Upper lobe of left lung (tissue), 6 donors: ENCODE data around the gene PLXNA4. TPM values are rescaled to one million over a fixed set of nuclear protein-coding genes. Genes with fewer than 3 reads are reported as not detected.

Experiments
- ATAC-seq, 2 donors: fragments of 200-7000 bp; cut with Tn5 transposase; one replicate each; pipeline ENCODE4 v1.9.1; 2022; ENCODE audit warnings: mild to moderate bottlenecking in 2 of 2, moderate library complexity in 2 of 2; ENCODE audit not compliant: low FRiP score in 2 of 2
- DNase-seq, 2 donors: peaks; one replicate each; pipeline ENCODE4 v3.0.0-alpha.2; 2019 to 2020
- H3K27ac ChIP-seq, 4 donors: fragments of 200-600 bp; sonication (generic); one replicate each; pipeline ENCODE4 v1.5.1; 2016 to 2019
- H3K27me3 ChIP-seq, 4 donors: fragments of 200-600 bp; sonication (generic); one replicate each; pipeline ENCODE4 v1.5.1; 2017 to 2019
- H3K36me3 ChIP-seq, 4 donors: fragments of 200-600 bp; sonication (generic); one replicate each; pipeline ENCODE4 v1.5.1; 2016 to 2019
- H3K4me1 ChIP-seq, 4 donors: fragments of 200-600 bp; sonication (generic); one replicate each; pipeline ENCODE4 v1.5.1; 2018 to 2019
- H3K4me3 ChIP-seq, 4 donors: fragments of 200-600 bp; sonication (generic); one replicate each; pipeline ENCODE4 v1.5.1; 2017 to 2019; ENCODE audit warnings: mild to moderate bottlenecking in 2 of 4, moderate library complexity in 1 of 4
- H3K9me3 ChIP-seq, 4 donors: fragments of 200-600 bp; sonication (generic); one replicate each; pipeline ENCODE4 v1.5.1; 2018 to 2019
- EP300 ChIP-seq, 4 donors: sonication (generic); formaldehyde crosslinking; IDR thresholded peaks; one replicate each; pipeline ENCODE4 v1.5.1; 2017; ENCODE audit warnings: antibody characterized with exemption in 4 of 4, control low read depth in 2 of 4
- POLR2A ChIP-seq, 4 donors: fragments of 450-650 bp; IDR thresholded peaks; one replicate each; pipeline ENCODE4 v1.5.1; 2016 to 2017; ENCODE audit warnings: antibody characterized with exemption in 4 of 4, mild to moderate bottlenecking in 2 of 4
- POLR2AphosphoS5 ChIP-seq, 2 donors: sonication (generic); formaldehyde crosslinking; IDR thresholded peaks; one replicate each; pipeline ENCODE4 v1.5.1; 2017; ENCODE audit warnings: antibody characterized with exemption in 2 of 2
- WGBS, 2 donors: methylation state at CpG; one replicate each; pipeline ENCODE4 v1.1.5; 2017 to 2018; 5-methylcytosine and 5-hydroxymethylcytosine counted together
- total RNA-seq, 6 donors: library from RNA; depleted of rRNA in 4 of 6; stranded (reverse); fragments of >200 nt in 4 of 6; gene quantifications; one replicate each; pipeline versions ENCODE4 v1.1.0 to v1.2.1, GENCODE V29; 2016 to 2021
- TF ChIP-seq, protein P1 (sequence below), 6 experiments: fragments of 450-650 bp in 4 of 6; fragments of 200-600 bp in 2 of 6; sonication (generic) in 2 of 6; IDR thresholded peaks; one replicate each; pipeline ENCODE4 v1.5.1; 2016 to 2019; ENCODE audit warnings: antibody characterized with exemption in 6 of 6
- donor health status: DM: no; HTN: no; CAD: no; lungs with moderate emphysema.
- donor health status: DM: no; HTN: yes; CAD: no; lungs with severe emphysema.

The PLXNA4 gene
- total RNA-seq, 6 donors from 2014 or later, result 1.1 to 5.9 (median 2.6) TPM

- H3K4me3 ChIP-seq, result no peak overlapping the region
- no peak for ATAC-seq
- no peaks in the 10 kb centered on the region for H3K27me3 ChIP-seq
- H3K9me3 ChIP-seq, result no peaks in the 10 kb centered on the region
- peaks cover 0 to 5% (median 3%) of the 10 kb centered on the region in 4 donors for H3K4me1 ChIP-seq
- WGBS, 2 donors, result 81 to 82% methylated on average over 3 of the region's 3 CpGs
- TF ChIP-seq, protein P1, sequence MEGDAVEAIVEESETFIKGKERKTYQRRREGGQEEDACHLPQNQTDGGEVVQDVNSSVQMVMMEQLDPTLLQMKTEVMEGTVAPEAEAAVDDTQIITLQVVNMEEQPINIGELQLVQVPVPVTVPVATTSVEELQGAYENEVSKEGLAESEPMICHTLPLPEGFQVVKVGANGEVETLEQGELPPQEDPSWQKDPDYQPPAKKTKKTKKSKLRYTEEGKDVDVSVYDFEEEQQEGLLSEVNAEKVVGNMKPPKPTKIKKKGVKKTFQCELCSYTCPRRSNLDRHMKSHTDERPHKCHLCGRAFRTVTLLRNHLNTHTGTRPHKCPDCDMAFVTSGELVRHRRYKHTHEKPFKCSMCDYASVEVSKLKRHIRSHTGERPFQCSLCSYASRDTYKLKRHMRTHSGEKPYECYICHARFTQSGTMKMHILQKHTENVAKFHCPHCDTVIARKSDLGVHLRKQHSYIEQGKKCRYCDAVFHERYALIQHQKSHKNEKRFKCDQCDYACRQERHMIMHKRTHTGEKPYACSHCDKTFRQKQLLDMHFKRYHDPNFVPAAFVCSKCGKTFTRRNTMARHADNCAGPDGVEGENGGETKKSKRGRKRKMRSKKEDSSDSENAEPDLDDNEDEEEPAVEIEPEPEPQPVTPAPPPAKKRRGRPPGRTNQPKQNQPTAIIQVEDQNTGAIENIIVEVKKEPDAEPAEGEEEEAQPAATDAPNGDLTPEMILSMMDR (IDR thresholded peaks at IDR 0.05), result no peak
- TF ChIP-seq EP300 (IDR thresholded peaks at IDR 0.05) (no peak), POLR2AphosphoS5 (IDR thresholded peaks at IDR 0.05) (no peak)
- H3K27ac ChIP-seq, result no peak overlapping the region
- no peaks in the 10 kb centered on the region for H3K36me3 ChIP-seq
- no peak for DNase-seq
Observed at GRCh38 chr7:132245539-132245938, 330.7 kb downstream of the PLXNA4 start.

DNA sequence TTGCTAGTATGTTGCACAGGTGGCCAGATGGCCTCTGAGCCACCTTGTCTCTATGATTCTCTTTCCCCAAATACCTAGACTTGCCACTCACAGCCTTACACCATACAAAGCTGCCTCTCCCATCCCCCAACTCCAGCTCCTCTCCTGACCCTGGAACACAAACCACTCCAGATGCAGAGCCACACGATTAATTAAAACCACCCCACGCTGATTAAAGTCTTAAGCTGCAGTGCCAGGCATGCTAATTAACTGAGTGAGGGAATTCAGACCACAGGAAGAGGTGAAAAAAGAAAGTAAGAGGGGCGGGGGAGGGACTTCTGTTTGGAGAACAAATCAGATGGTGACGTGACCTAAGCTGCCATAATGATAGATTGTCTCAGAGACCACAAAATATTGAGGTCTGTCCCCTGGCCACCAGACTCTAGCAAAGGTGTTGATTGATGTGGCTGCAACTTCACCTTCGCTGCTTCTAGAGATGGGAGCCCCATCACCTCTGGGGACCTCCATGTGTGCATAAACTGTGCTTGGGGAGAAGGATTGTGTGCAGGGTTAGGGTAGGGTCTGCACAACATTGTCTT lies 331.3 kb downstream of the PLXNA4 start:
- Histone ChIP-seq H3K4me1 (peaks cover 0 to 3% (median 2%) of the 10 kb centered on the region in 4 donors), H3K4me3 (no peak overlapping the region), H3K9me3 (no peaks in the 10 kb centered on the region), H3K27ac (no peak overlapping the region), H3K27me3 (no peaks in the 10 kb centered on the region), H3K36me3 (no peaks in the 10 kb centered on the region)
- ATAC-seq (no peak), DNase-seq (no peak)
- WGBS, 2 donors, result 84 to 89% methylated on average over 5 of the region's 5 CpGs
- TF ChIP-seq POLR2A (IDR thresholded peaks at IDR 0.05) (no peak), POLR2AphosphoS5 (IDR thresholded peaks at IDR 0.05) (no peak), EP300 (IDR thresholded peaks at IDR 0.05) (no peak)
- TF ChIP-seq, protein P1 (IDR thresholded peaks at IDR 0.05), result no peak

- 82 to 87% methylated on average over 3 of the region's 3 CpGs for WGBS, 2 donors
- Histone ChIP-seq H3K4me1 (no peaks in the 10 kb centered on the region), H3K9me3 (no peaks in the 10 kb centered on the region), H3K36me3 (no peaks in the 10 kb centered on the region), H3K27me3 (no peaks in the 10 kb centered on the region), H3K4me3 (no peak overlapping the region), H3K27ac (no peak overlapping the region)
- ATAC-seq (no peak), DNase-seq (no peak)
- TF ChIP-seq EP300 (IDR thresholded peaks at IDR 0.05) (no peak), POLR2A (IDR thresholded peaks at IDR 0.05) (no peak), POLR2AphosphoS5 (IDR thresholded peaks at IDR 0.05) (no peak)
- TF ChIP-seq, protein P1 (IDR thresholded peaks at IDR 0.05), result no peak
Observed at GRCh38 chr7:132243463-132243862, 332.8 kb downstream of the PLXNA4 start.

DNA sequence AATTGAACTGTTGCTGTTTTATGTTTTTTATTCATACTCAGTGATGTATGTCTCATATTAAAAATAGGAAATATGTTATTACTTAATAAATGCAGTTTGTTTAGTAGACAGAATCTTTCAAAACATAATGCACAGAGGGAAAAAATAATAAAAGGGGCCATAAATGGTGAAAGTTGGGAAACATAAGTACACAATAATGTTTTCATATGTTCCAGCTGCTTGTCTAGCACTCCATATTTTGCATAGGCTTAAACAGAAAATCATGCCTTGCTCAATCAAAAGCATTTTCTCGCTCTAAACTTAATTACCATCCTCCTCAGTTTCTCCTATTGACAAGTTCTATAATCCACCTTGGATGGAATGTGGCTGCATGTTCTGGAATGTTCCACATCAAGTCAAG lies 333.2 kb downstream of the PLXNA4 start:
- ATAC-seq (no peak), DNase-seq (no peak)
- WGBS, 2 donors, result 69 to 78% methylated on average over 1 of the region's 1 CpG
- H3K36me3 ChIP-seq, result no peaks in the 10 kb centered on the region
- no peak overlapping the region for H3K4me3 ChIP-seq
- H3K9me3 ChIP-seq, result no peaks in the 10 kb centered on the region
- no peaks in the 10 kb centered on the region for H3K4me1 ChIP-seq
- H3K27me3 ChIP-seq, result no peaks in the 10 kb centered on the region
- no peak for TF ChIP-seq POLR2A (IDR thresholded peaks at IDR 0.05)
- no peak for TF ChIP-seq POLR2AphosphoS5 (IDR thresholded peaks at IDR 0.05)
- TF ChIP-seq, protein P1 (IDR thresholded peaks at IDR 0.05), result no peak
- TF ChIP-seq EP300 (IDR thresholded peaks at IDR 0.05), result no peak
- no peak overlapping the region for H3K27ac ChIP-seq

DNA sequence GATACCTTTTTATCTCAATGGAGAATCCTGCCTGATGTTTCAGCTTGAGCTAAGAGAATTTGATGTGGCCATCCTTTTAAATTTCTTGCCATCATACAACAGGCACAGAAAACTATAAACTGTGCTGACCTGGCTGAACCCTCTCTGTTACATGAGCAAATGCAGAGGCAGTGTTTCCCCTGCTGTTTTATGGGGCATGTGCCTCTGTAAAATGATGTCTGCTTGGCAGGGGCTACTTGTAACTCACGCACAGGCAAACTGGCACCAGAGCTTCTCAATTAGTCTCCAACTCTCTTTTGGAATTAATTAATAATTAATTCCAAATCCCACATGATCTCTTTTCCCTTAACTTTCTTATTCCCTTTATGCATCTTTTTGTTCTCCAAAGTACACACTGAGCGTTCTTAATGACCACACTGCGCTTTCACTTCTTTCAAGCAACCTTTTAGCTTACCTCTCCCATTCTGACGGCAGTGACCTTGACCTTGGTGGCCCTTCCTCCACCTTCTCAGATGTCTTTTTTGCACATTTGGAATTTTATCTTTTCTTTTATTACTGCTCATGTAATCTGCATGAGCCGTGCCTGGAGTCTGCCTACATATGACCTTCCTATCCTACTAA lies 334.0 kb downstream of the PLXNA4 start:
- no peaks in the 10 kb centered on the region for H3K4me1 ChIP-seq
- no peak for TF ChIP-seq EP300 (IDR thresholded peaks at IDR 0.05)
- TF ChIP-seq POLR2AphosphoS5 (IDR thresholded peaks at IDR 0.05), result no peak
- no peak for TF ChIP-seq POLR2A (IDR thresholded peaks at IDR 0.05)
- TF ChIP-seq, protein P1 (IDR thresholded peaks at IDR 0.05), result no peak
- H3K27ac ChIP-seq, result no peak overlapping the region
- H3K9me3 ChIP-seq, result no peaks in the 10 kb centered on the region
- DNase-seq (no peak), ATAC-seq (no peak)
- WGBS, 2 donors, result 76 to 85% methylated on average over 5 of the region's 5 CpGs
- no peaks in the 10 kb centered on the region for H3K36me3 ChIP-seq
- no peaks in the 10 kb centered on the region for H3K27me3 ChIP-seq
- no peak overlapping the region for H3K4me3 ChIP-seq
